ENCODE data around the gene MAGOH.

MAGOH gene

DNA sequence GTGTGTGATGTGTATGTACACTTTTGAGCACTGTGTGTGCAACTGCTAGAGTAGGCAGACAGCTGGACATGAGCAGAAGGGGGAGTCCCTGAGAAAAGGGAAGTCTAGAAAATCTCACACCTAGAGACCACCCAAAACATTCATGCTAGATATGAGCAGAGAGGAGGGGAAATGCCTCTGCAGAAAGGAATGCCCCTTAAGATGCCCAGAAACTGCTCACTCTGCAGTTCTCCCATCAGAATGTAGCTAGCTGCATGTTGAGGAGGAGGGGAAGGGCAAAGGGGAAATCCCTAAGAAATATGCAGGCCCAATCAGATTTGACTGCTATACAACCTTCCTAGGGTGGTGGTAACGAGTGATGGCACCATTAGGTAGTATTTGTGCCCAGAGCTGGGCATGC lies 31.8 kb upstream of the MAGOH start:
- no peak for DNase-seq

DNA sequence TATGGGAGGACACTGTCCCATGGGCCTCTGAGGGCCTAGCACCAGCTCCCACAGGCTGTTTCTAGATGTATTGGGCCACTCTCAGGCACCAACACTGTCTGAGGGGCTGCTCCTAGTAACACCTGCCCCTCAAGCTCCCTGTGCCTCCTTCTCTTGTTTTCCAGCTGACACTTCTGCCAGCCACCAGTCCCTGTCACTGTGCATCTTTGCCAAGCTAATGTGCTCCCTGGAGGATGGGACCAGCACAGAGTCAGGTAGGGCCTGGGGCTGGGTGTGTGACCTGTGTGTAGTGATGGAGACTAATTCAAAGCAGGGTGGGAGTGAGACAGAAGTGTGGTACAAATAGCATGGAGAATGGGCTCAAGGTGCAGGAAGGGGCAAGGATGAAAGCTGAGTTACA lies 29.4 kb upstream of the MAGOH start:
- DNase-seq, result no peak

DNA sequence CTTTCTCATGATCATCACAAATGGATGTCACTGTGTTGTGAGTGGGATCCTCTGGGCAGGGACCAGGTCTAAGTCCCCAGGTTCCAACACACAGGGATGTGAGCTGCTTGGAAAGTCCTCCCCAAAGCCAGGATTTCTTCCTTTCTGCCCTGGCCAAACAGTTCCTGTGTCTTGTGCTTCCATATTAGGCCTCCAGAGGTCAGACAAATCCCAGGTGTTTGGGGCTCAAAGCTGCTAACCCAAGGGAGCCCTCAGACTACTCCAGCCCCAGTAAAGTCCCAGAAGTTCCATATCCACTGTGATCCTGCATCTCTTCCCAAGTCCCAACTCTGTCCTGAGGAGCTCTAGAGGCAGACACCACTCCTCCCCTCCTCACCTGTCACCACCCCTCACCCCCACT lies 27.7 kb upstream of the MAGOH start:
- no peak for DNase-seq

DNA sequence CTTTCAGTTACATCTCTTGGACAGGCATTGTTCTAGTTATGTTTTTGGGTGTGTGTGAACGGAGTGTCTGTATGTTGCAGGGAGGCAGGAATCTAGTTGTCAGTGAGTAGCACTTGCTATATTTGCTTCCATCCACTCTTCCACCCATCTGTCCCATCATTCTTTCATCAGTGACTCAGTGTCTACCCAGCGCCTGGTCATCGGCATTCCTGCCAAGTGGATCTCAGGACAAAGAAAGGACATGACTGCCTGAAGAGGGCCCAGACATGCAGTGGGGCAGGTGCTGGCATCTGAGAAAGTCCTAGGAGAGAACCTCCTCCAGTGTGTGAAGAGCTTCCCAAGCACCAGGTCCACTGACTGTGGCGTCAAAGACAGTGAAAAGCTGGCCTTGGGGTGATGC lies 27.3 kb upstream of the MAGOH start:
- no peak for DNase-seq

DNA sequence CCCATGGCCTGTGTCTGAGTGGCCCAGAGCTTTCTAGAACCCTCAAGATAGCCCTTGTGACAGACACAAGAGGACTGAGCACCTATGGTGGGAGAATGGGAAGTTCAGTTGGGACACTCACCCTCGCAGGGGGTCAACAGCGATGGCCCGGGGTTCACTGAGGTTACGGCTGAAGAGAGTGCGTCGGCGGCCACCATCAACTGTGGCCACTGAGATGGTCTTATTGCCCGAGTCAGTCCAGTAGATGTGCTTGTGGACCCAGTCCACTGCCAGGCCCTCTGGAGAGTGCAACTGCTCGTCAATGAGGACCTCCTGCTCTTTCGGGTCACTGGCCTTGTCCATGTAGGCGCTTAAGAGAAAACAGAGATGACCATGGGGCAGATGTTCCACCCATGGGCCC lies 25.7 kb upstream of the MAGOH start:
- DNase-seq, result no peak

DNA sequence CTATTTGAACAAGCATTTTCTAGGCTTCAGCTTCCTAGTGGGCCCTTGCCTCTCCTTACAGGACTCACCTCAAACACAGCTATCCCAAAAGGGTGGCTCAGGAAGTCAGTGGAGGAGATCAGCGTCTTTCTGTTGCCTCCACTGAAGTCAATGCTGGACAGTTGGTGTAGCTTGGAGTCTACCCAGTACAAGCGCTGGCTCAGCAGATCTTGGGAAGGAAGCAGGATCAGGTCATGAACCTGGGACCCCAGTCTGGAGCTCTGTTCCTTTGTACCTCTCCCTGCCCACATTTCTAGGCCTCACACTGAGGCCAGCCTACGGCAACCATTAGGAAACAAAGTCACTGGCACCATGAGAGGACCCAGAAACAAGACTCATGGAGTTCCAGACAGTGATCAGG lies 23.7 kb upstream of the MAGOH start:
- DNase-seq, result no peak

DNA sequence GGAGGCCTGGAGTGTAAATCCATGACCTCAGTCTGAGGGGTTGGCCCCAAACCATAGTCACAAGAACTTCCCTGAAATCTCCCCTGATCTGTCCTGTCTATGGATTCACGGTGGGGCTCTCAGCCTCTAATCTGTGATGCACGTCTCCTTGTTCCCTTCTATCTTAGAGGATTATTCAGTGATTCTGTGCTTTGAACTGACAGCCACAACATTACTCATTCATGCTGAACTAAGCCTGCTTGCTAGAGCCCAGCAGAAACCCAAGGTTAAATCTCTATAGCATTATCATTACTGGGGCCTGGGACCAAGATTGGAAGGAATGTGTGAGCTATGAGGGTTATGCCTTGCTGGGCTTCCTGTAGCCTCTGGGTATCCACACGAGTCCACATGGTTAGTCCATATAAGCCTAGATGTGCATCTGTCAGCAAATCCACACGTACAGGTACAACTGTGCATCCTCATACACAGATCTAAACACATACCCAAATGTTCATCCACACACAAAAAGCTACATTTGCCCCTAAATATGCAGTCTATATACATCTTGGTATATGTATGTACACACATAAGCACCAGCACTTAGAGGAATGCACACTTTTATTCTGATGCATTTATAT lies 22.4 kb upstream of the MAGOH start:
- no peak for DNase-seq

DNA sequence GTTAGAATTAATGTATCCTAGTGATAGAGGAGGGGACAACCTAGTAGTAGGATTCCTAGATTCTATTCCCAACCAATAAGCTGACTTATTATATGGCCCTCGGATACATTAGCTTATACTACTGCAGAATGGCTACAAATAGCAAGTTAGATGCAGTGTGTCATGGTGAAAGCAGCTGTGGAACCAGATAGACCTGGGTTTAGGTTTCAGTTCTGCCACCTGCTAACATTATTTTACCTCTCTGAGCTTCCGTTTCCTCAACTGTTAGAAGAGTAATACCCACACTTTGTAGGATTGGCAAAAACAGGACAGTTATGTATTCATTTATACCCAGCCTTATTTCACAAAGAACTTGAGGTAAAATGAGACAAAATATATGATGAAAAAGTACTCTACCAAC lies 21.6 kb upstream of the MAGOH start:
- DNase-seq, result no peak

DNA sequence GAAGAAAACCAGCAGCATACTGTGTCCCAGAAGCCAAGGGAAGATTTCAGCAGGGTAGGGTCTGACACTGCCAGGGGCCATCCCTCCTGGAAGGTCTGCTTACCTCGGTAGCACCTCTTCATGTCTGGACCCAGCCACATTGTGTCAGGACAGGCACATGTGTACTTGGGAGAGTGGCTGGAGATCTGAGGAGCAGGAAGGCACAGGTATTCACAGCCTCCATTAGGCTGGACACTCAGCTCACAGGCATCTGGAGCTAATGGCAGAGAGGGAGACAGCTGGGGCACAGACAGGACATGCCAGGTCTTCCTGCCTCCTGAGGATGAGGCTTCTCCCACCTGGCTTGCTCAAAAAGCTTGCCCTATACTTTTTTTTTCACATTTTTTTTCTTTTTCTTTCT lies 19.9 kb upstream of the MAGOH start:
- no peak for DNase-seq

DNA sequence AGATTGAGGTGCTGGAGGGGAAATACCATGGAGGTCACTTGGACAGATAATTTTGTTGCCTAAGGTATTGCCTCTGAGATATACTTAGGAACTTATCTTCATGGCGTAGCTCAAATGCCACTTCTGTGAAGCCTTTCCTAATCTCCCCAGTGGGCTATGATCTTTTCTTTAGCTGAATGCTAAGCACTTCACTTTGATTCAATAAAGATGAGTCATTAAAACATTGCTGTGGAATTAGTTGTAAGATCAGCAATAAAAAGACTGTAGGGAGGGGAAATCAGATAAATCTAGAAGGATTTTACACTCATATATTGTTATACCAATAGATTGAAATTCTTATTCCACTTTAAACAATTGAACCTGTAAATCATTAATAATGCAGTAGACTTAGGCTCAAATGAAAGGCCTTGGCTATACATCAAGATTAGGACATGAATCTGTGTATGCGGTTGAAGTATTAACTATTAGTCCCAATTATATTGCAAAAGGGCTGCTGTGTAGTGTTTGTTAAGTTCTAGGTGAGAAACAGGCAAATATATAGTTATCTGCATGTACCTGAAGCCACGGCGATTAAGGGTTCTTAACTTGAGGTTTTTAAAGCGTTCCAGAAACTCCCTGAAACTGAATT lies 19.2 kb upstream of the MAGOH start:
- no peak for DNase-seq

DNA sequence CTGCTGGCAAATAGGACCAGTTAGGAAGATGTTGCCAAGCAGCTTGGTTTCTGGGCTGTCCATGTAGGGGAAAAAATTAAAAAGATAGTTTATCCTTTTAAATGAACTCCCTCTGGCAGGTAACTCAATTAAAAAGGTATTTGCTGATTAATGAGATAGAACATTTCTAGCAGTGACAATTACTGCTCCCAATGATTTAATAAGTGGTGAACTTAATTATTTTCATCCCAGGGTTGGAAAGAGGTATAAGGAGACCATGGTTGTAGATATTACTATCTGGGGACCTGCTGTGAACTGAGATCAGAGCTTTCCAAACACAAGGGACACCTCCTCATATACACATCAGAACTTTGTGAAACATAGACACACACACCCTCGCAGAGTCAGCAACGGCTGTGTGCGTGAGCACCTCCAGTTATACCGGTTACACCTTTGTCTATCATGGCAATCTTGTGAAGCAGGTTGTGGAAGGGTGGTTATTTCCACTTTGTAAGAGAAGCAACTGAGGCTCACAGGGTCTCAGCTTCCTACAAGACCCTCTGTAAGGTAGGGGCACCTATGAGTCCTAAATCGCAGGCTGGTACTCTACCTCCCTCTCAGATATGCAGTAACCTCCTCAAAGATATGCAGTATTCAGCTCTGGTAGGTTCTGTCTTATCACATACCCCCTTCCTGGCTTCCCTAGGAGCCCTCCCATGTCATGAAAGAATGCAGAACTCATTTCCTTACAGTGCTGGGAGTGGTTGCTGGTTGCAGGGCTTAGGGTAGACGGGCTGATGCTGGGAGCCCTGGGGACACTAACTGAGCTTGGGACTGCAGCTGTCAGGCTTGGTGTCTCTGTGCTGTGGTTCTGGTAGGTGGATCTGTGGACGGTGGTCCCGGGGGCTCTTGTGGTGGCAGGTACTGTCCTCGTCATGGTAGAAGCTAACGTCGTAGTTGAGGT lies 18.5 kb upstream of the MAGOH start:
- DNase-seq, result no peak

DNA sequence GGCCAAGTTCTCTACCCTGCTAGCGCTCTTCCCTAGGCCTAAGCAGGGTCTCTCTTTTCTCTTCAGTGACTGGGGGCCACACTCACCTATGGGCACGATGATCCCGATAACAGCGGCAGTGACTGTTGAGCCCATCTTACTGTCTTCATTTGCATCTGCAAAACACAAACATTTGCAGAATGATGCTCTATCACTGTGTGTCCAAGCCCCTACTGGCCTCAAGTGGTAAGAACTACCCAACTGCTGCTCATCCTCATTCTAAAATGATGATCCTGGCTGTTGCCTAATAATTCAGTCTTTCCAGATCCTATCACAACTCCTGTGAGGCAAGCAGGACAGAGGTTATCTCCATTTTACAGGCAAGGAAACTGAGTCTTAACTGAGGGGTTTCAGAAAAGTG lies 16.7 kb upstream of the MAGOH start:
- DNase-seq, result no peak

DNA sequence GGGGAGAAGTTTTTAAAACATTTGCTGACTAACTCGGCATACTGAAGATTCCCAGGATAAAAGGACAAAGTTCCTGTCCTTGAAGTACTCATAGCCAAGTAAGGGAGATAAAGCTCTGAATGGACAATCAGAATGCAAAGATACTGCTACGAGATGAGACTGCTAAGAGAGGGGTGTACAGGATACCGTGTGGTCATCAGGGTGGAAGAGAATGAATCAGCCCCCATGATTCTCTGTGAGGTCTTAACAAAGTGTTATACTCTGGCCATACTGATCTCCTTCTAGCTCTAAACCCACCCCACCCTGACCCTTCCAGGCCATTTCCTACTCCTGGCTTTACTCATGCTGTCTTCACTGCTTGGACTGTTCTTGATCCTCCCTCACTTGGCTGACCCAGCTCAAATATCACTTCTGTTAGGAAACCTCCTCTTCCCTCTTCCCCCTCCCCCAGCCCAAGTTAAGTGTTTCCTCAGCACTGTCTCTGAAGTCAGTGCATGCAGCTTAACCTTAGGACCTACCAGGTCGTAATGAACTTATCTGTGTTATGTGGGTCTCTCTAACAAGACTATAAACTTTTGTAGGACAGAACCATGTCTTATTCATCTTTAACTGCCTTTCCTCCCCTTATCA lies 15.8 kb upstream of the MAGOH start:
- DNase-seq, result no peak

DNA sequence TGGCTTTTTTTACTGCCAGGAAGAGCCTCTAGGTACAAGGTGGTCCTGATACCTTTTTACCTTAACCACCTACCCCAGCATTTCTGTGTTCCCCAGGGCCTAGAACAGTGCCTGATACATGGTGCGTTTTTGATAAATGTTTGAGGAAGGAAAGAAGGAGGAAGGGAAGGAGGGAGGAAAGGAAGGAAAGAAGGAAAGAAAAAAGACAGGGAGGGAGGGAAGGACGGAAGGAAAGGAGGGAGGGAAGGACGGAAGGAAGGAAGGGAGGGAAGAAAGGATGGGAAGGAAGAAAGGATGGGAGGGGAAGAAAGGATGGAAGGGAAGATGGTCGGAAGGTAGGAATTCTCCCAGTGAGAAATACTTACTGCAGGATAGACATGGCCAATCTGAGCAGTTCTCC lies 12.0 kb upstream of the MAGOH start:
- DNase-seq, result no peak

DNA sequence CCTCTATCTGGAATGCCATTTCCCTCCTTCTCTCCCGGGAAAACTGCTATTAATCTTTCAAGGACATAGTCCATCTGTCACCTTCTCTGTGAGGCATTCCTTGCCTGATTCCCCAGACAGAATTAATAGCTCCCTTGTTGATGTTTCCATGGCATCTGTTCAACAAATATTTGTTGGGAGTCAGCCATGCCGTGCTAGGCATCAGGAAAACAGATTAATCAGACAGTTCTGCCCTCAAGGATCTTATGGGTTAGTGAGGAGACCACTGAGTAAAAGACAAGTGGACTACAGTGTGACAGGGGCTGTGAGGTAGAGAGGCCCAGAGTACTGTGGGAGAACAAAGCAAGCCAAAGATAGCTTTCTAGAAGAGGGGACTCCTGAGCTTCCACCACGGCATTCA lies 11.4 kb upstream of the MAGOH start:
- no peak for DNase-seq

DNA sequence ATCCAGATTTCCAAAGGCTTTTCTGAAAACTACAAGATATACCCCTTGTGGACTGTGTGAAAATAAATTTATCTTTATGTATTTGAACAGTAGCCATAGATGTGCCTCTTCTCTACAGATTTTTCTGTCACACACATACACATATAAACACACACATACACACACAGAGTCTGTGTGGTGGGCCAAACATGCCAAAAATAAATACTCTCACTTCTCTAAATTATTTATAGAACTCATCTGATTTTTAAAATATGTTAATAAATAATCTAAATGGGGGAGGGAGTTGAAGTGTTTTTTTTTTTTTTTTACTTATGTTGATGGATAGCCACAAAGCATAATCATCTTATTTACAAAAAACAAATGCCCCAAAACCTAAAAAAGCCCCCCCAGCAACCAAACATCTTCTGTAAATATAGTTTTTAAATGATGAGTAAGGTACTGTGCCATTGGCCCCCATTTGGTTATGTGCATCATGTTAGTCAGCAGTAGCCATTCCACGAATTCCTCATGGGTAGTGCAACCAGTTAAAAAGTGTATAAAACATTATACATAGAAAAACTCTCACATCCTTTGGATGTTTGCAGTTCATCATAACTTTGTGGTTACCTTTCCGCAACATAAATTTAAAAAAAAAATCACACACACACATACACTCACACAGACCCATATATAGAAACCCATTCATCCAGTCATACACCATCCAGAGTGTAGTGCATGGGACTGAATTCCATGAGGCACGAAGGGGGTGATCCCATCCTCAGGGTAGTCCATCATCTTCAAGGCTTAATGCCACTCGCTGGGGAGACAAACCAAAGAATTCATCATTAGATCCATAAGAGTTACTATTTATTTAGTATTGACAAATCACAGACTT lies 8.2 kb upstream of the MAGOH start:
- DNase-seq, result no peak

DNA sequence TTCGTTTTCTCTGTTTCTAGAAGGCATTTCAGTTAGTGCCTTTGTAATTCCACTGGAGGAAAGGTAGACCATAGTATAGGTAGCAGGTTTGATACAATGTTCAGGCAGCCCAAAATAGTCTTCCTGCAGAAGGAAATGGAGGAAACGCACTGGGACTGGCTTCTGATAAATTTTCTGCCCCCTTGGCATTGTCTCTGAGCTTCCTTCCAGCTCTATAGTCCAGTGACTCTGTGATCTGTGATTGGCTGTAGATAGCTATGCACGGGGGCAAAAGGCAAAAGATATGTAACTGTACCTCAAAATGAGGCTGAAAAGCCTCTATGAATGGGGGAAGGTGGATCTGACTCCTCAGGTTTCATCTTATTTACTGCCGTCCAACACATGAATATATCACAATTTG lies 5.8 kb upstream of the MAGOH start:
- DNase-seq, result no peak

DNA sequence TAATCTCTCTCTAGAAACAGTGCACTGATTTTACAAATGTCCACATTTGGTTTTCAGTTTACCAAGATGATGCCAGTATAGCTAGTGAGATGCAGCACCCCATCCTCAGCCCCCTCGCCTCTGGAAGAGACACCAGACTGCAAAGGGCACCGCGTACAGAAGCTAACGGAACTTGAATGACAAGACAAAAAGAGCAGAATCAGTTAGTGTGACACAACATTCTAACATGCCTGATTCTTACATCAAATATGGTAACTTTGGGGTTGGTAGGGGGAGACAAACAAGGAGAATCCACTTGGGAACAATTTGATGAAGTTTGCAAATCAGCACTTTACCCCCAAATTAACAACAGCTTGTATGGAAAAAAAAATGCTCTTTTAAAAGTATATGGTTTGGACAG lies 4.1 kb upstream of the MAGOH start:
- DNase-seq, result no peak

DNA sequence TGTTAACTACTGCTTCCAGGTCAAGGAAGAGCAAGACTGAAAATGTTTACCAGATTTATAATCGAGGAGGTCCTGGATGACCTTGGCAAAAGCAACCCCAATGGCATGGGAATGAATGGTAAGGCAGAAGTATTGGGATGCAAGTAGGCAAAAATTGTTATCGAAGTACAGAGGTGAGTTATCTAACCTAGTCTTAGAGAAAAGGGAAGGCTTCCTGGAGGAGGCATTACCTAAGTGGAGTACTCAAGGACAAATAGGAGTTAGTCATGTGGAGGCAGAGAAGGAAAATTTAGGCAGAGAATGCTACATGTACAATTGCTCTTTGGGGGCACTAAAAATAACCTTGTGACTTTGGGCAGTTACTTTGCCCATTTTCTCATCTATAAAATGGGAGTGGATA lies 3.5 kb upstream of the MAGOH start:
- no peak for DNase-seq

DNA sequence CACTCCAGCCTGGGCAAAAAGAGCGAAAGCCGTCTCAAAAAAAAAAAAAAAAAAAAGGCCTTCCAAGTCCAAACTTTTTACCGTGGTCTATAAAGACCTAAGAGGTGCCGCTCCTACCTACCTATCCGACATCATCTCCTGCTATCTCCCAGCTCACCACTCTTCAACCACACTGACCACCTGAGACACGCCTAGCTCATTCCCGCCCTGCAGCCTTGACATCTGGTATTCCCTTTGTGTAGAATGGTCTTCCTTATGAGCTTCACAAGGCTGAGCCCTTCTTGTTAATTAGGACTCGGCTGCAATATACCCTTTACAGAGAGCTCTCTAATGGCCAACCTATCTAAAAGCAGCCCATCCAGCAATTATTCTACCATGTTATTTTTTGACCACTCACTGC lies 680 bp downstream of the MAGOH start:
- DNase-seq, result no peak

DNA sequence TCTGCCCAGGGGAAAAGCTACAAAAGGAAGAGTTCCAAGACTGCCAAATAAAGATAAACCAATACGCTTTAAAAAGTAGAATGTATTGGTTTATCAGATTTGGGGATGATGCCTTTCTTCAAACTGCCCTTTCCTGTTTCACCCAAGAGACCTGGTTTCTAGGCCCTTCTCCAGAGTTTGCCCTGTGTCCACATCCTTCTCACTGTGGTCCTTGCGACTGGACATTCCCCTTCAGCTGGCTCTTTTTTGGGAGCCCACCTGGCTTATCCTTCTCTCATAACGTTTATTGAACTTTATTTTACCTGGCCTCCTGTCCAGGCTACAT lies 17.4 kb downstream of the MAGOH start:
- DNase-seq, result no peak

DNA sequence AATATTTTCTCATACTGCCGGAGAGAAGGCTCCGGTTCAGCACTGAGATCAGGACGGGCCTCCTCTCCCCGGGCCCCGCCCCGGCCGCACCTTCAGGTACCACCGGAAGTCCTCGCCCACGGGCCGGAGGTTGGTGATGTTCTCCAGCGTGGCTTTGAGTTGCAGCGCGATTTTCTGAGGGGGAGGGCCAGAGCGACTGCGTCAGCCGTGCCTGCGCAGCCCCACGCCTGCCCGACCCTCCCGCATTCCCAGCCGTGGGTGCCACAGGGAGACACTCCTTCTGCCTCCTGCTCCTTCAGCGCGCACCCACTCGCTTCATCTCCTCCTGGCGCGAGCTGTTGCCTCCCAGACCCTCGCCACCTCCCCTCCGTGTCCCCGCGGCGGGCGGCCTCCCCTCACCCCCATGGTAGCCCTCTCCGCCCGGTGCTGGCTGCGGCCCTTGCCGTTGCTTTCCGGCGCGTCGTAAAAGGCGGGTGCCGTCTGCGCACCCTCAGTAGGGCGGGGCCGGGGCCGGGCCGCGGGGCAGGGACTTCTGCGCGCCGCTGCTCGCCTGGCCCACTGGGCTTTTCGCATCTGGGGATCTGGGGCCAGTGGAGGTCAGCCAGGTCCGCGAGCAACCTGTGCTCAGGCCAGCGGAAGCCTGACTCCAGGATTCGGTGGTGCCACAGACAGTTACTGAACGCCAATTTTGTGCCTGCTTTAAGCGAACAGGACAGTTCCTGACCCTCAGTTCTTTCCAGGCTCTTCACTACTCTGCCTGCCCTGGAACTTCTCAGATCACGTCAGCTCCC lies 18.0 kb downstream of the MAGOH start, which contains the start of gene CZIB:
Gene CZIB (minus strand): TSS at position 464 of the 791 bp plus-strand sequence. CDS start 59 bp downstream, at position 405.
- peak; percentile 93 for DNase-seq
